HG03139 (cell line): ENCODE measurements around the gene LOXL1.

Experiments used
- ATAC-seq: cut with Tn5 transposase; IDR thresholded peaks from one replicate; pipeline ENCODE4 v1.9.1; 2021; ENCODE audit not compliant: unreplicated experiment

Gene LOXL1

DNA sequence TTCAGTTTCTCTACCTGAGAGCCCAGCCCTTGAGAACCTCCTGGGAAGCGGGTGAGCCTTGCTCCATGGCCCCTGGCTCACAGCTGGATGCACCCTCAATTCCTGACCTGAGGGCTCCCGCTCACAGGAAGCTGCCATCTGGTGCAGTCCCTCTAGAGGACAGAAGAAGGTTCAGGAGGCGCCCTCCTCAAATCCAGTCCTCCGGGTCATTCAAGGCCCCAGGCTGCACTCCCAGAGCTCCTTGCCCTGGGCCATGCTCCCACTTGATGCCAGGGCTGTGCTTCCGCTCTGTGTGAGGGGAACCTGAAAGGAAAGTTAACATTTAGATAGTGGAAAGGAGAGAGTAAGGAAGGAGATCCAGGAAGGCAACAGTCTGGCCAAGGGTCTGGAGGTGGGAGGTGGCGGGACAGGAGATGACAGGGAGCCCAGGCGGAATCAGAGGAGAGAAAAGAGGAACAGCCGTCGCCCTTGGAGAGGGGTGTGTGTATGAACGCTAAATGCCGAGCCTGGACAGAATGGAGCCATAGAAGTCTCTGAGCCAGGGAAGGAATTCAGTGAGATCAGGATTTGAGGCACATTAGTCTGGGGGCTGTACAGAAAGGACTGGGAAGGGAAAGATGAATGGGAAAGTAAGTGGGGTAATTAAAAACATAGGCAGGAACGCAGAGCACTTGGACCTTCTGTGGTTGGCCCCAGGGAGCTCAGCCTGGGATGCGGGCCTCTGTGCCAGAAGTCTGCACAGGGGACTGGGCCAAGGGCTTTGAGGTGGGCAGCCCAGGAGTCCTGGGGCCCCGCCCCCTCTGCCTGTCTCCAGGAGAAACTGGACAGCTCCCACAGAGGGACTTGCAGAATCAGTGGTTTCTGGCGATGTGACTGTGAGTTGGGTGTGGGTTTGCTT lies 26.8 kb upstream of the LOXL1 start:
- ATAC-seq: no peak

DNA sequence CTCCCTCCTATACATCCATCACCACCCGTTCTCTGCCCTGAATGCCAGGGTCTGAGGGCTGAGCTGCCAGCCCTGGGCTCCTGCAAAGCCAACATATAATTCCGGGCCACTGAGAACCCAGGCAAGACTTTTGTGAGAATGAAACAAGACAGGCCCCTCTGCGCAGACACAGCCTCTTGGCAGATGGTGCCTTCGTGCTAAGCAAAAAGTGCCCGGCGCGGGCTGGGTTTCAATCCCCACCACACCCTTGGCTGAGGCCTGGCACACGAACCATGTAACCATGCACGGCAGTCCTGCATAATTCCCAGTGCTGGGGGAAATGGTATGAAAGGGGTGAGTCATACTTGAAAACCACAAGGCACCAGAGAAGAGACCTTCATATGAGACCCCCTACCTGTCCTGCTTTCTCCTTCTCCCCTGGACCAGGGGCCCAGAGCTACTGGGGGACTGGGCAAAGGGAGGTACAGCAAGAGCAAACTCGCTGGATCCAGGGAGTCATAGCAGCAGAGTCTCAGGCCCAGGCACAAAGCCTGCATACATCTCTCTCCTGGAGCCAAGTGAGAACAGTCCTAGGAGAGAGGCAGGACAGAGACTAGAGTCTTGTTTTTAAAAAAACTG lies 26.1 kb upstream of the LOXL1 start:
- ATAC-seq: no peak

DNA sequence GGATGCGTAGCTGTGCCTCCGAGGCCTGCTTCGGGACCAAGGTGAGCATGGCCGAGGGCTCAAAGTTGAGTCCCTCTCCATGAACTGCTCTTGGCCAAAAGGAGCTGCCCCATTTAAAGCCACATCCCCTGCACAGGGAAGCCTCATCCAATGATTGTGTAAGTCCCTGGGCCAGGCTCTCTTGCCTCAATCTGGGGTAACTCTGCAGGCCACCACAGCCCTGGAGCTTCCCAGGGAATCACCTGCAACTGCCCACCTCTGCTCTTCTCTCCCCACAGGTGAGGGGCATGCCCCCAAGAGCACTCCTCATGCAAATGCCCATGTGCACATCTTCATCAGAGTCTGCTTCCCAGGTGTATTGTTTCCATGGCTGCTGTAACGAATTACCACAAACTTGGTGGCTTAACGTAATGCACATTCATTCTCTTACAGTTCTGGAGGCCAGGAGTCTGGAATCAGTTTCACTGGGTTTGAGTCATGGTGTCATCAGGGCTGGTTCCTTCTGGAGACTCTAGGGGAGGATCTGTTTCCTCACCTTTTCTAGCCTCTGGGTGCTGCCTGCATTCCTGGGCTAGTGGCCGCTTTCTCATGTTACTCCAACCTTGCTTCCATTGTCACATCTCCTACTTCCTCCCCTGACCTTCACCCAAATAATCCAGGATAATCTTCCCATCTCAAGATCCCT lies 25.0 kb upstream of the LOXL1 start:
- ATAC-seq: no peak

DNA sequence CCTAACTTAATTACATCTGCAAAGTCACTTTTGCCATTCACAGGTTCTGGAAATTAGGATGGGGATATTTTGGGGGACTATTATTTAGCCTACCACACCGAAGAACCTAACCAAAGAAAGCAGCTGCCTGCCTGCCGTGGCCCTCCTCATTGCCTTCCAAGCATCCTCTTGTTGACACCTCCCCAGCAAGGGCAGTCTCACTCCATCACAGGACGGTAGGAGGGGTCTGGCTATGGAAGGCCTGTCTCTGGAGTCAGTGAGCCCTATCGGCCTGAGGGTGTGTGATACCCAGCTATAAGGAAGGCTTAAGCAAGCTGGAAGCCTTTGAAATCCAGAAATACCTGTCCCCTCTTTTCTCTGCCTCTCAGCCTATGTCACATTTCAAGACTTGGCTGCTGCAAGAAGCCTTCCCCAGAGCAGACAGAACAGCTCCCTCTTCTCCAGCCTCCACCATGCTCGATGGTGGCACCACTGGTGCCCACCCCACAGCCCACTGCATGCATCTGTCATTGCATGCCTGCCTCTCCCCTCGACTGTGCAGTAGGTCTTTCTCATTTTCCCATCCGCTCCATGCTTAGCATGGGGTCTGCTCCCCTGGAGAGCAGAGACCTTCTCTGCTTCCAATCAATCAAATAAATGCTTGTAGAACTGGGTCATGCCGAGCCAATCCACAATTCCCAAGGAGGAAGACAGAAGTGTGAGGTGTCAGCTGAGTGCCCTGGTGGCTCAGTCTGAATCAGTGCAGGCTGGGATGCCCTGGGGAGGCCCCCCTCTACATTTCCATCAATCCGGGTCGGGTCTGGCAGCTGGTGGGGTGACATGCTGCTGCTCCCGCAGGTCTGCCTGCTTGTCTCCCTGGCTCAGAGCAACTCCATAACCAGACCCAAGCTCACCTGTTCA lies 23.9 kb upstream of the LOXL1 start:
- ATAC-seq: no peak

DNA sequence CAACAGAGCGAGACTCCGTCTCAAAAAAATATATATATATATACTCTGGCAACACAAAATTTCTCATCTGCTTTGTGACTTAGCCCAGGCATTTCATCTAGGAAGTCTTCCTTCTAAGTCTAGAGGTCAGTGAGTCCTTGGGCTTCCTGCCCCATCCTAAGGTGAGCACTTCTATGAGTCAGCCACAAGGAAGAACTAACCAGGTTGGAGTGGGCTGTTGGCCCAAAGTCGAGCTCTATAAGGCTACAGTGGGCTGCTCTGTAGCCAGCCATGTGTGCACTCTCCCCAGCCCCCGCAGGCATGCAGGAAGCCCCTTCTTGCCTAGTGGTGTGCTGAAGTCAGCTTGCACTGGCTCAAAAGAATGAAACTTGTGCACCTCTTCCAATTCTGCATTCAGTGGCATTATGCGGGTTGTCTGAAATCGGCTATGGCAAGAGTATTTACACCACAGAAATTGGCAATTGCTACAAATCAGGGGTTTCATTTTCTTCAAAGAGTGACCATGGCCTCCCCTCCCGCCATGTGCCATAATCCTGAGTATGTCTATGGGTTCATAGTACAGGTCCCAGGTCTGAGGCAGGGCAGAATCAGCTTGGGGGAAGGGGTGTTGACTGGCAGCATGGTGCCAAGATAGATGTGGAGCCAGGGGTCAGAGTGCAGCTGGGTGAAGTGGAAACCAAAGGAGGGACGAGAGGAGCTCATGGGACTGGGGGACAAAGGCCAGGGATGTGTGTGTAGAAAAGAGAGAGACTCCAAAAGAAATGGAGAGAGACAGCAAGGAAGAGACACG lies 22.0 kb upstream of the LOXL1 start:
- ATAC-seq: no peak

DNA sequence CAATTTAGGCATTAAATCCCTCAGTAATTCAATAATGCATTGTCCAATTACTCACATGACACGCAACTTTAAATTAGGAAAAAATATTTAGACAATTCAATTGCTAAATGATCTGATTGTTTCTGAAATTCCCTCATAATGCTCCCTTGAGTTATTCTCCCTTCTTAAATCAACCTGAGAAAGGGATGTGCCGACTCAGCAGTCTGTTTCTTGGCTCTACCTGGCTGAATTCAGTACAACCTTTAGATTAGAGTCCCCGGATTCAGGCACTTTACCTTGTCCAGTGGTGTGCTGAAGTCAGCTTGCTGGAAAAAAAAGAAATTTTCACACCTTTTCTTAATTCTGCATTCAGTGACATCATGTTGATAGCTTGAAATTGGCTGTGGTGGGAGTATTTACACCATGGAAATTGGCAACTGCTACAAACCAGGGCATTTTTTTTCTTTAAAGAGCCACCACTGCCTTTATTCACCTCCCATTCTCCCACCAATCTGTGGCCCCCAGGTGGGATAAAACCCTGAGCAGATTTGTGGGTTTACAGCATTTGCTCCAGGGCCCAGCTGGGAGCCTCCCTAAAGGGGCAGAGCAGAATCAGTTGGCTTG lies 20.9 kb upstream of the LOXL1 start:
- ATAC-seq: no peak

DNA sequence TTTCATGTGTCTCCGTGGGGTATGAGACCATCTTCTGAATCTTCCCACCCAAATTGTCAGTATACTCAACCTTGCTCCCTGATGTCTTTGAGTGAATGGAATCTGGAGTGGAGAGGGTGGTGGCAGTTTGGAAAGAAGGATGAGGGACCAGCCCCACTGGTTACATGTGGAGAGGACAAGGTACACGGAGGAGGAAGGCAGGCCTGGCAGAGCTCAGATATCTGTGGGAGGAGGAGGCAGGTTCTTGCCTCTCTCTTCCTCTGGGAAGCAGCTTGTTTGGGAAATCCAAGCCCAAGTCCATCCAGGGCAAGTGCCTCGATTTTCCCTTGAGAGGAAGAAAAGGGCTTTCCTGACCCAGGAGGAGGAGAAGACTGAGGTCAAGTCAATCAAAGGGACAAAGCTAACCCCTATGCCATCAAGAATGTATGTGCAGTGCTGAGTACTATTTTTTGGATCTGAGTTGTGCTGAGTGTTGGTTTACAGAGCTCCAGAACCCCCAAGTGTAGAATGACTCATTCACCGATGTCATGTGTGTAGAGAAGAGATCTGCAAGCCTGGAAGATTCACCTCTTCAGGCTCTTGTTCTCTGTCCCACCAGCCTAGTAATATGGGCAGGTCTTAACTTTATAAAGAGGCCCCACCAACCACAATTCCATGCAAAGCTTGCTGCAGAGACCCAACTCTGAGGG lies 19.8 kb upstream of the LOXL1 start:
- no peak for ATAC-seq

DNA sequence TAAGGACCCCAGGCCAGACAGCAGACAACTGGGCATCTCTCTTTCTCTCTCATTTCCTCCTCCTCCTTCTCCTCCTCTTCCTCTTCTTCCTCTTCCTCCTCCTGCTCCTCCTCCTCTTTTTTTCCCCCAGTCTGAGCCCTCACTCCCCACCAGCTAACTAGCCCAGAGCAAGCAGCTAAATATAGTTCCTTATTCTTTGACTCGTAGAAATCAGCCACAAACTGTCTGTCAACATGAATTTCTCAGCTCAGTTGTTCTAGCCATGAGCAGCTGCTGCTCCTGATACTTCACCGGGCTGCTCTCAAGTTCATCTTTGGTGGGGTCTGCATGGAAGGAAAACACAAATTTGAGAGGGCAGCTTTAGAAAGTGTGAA lies 19.2 kb upstream of the LOXL1 start:
- ATAC-seq: no peak

DNA sequence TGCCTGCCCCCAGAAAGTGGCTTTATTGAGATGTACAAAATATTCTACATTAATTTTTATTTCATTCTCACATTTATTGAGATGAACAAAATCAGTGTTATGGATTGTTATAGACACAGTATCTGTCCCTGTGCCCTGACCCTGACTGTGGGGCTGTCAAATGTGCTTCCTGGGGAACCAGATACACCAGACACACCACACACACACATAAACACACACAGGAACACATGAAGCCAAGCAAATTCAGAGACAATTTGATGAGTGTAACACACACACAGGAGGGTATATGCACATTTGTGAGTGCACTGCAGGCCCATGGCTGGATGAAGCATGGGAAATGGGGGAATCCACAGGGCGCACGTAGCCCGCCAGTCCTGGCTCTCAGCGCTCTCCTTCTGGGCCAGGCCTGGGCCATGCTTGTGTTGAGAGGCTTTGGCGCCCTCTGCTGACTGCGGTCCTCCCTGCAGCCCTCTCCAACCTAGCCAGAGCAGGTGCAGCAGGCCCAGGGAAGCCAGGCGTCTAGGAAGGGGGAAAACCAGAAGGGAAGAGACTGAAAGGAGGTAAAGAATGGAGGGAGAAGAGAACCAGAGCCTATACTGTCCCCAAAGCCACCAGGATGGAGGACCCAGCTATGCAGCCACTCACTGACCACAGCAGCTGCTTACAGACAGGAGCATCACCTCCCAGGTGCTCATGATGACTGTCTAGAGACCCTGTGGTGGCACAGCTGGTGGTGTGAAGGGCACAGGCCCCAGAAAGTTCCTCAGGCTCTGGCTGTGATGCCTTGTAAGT lies 18.0 kb upstream of the LOXL1 start:
- no peak for ATAC-seq

DNA sequence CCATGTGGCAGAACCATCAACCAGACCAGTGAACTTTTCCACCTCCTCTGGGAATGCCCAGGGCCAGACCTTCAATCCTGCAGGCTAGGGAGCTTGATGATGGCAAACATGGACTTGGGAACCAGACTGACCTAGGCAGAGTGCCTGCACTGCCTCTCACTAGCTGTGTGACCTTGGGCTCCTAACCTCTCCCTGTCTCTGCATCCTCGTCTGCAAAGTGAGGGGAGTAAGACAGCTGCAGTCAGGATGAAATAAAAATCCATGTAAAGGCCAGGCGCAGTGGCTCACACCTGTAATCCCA lies 17.5 kb upstream of the LOXL1 start:
- ATAC-seq: no peak

DNA sequence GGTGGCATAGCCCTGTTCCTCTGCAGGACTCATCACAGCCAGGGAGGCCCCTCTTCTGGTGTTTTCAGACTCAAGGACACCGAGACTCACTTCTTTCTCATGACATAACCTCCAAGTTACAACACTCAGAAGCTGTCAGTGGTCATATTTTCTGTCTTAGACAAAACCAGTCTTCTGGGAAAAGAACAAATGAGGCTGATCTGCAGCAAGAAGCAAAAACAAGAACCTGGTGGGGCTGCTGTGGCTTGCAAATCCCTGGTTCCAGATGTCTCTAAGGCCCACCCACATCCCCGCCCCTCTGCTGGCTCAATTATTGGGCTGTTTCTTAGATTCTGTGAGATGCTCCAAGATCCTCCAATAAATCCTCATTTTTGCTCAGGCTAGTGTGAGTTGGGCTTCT lies 16.6 kb upstream of the LOXL1 start:
- no peak for ATAC-seq

DNA sequence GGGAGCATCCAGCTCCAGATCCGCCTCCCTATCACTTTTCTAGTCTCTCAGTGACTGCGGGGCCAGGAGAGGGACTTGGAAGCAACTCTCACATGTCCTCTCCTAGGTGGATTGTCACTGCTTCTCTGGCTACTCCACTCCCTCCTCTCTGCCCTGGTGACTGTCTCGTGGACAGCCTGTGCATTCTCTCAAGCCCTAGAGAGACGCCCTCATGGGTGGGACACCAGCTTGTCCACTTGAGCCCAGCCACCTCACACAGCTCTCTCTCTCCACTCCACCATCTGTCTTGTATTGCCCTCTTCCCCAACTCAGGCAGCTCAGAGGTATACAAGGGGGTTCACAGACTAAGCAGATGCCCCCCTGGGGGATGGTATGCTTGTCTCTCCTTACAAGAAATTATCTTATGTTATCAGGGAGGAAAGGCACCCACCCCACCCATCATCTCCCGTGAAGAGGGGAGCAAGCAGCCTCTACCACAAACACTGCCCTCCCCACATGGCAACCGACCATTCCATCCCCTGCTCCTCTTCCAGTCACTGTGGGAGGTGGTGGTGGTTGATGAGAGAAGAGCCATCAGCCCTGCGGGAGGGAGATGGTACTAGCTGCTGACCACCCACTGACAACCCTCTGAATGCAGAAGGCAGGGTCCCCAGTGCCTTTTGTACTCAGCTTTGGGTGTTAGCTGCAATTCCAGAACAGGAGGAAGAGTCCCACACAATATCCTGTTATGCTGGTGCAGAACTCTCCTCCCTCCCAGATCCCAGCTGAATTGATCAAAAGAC lies 15.5 kb upstream of the LOXL1 start:
- no peak for ATAC-seq

DNA sequence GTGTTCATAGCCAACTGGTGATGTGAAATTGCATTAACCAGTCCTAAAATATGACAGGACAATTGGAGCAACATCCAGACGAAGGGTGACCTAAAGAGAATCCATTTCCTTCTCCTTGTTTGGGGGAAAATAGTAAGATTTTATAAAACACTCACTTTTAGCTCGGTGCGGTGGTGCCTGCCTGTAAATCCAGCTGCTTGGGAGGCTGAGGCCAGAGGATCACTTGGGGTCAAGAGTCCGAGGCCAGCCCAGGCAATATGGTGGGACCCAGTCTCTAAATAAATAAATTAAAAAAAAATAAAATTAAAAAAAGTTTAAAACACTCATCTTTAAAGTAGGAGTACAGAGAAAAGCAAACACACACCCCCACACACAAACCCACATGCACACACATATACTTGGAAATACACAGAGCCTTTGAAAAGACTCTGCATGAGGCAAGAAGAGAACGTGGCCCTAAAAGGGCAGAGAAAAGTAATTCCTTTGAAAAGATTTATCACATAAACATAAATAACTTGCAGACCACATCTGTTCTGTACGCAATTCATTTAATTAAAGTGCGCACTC lies 14.1 kb upstream of the LOXL1 start:
- ATAC-seq: no peak

DNA sequence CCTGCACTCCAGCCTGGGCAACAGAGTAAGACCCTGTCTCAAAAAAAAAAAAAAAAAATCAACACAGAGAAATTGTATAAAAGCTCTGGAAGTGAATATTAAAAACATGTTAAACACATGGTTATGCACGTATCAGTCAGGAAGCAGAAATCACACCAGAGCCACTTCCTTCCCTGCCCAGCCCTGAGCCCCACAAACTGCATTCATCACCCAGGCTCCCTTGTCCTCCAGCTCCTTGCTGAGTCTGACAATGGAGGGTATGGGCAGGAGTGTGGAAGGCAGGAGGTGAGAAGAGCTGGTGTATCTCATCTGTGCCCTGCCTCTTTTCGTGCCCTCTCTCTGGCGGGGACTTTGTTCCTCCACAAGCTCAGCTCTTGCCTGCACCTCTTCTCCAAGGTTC lies 12.1 kb upstream of the LOXL1 start:
- no peak for ATAC-seq

DNA sequence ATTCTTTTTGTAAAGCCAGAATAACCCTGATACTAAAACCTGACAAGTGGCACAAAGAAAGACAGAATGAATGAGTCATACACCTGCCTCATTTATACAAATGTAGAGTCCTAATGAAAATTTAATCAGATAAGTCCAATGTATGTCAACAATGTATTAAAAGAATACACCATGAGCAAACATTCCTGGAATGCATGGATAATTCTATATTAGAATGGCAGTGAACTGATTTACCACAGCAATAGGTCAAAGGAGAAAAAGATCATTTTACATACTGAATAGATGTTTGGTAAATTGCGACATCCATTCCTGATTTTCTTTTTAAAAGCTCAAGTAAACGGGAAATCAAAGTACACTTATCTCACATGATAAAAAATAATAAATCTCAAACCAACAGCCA lies 11.2 kb upstream of the LOXL1 start:
- ATAC-seq: no peak

DNA sequence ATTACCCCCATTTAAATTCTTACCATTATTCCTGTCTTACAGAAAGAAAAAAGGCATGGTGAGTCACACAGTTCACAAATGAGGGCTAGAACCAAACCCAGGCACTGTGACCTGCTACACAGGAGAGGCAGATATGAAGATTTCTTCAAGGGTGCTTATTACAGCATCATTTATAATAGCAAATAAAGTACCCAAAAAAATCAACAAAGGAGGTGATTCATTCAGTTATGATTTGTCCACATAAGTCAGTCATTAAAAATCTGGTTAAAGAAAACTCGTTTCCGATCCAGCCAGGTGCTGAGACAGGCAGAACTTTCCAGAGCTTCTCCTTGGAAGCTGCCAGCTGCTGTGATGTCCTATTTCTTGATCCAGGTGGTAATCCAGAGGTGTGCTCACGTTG lies 7.5 kb upstream of the LOXL1 start:
- no peak for ATAC-seq

DNA sequence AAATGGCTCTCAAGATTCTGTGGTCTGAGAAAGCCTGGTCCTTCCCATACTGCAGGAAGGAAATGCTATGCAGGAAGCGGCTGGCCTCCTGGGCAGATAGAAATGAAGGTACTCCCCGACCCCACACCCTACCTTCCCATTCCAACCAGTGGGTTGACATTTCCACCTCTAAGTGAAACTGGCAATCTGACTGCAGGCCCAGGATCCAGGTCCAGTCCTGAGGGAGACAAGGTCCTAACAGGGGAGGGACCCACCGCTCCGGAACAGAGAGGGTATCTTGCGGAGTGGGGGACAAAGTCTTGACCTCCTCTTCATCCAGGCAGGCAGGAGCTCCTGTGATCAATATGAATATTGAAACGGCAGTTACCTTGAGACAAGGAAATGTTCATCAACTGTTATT lies 6.6 kb upstream of the LOXL1 start:
- no peak for ATAC-seq
